Measurements from ENCODE around the gene TLE6. TPM values are rescaled to one million over a fixed set of nuclear protein-coding genes. Genes with fewer than 3 reads are reported as not detected.

TLE6 gene
- total and polyA plus RNA-seq, 10 of the 15 experiments (the other 5 are each of a cell fraction or from before 2014, with no cell fraction given): 2.7 to 13.8 (median 6.4) TPM

DNA sequence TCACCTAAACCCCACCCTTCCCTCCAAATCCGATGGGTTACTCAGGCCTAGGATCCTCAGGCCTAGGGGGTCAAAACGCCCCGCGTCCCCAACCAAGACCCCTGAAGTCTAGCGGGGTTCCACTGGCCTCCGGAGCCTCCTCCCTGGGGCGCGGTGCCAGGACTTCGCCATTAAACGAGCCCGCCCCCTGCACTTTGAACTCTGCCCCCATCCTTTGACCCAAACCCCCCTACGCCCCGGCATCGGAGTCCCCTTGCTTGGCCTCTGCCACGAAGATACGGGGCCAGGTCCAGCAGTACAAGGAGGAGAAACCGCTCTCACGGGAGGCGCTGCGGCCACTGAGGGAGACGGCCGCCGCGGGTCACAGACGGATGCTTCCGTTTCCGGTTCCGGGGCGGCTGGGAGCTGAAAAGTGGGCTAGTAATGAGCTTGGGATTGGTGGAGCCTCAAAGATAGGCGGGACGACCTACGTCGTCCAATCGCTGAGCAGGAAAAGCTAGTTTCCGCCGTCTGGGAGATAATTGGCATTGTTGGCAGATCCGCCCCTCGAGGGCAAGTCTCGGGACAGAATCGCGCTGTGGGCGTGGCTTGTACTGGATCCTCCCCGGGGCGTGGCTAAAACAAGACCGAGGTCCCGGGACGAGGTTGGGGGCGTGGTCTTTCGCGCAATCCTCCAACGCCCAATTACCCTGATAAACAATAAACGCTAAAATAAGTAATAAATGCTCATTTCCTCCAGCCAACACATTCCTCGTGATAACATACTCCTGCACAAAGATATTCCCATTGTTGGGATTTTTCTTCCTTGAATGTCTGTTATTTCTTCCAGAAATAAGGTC, 26.9 kb upstream of the TLE6 start (continued):
- TF ChIP-seq EED (IDR thresholded peaks at IDR 0.05; ENCODE audit: low read depth): 0 out of 2 replicates have a peak, but pooled peaks have one; percentile 10
- no peak for TF ChIP-seq ZNF592 (IDR thresholded peaks at IDR 0.05)
- peak; percentile 93 for TF ChIP-seq PML (IDR thresholded peaks at IDR 0.05; ENCODE audit: low read length)
- no peak; the same call in 1 of the 2 replicates for TF ChIP-seq ZNF207 (IDR thresholded peaks at IDR 0.05; ENCODE audit: borderline replicate concordance)
- TF ChIP-seq, protein P1, sequence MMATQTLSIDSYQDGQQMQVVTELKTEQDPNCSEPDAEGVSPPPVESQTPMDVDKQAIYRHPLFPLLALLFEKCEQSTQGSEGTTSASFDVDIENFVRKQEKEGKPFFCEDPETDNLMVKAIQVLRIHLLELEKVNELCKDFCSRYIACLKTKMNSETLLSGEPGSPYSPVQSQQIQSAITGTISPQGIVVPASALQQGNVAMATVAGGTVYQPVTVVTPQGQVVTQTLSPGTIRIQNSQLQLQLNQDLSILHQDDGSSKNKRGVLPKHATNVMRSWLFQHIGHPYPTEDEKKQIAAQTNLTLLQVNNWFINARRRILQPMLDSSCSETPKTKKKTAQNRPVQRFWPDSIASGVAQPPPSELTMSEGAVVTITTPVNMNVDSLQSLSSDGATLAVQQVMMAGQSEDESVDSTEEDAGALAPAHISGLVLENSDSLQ (IDR thresholded peaks at IDR 0.05): peak; percentile 97
- peak; percentile 67; the same call in 1 of the 2 replicates for TF ChIP-seq MLLT1 (IDR thresholded peaks at IDR 0.05)
- no peak for TF ChIP-seq EP300 (IDR thresholded peaks at IDR 0.05; ENCODE audit: borderline replicate concordance in 1 of 2, control insufficient read depth in 1 of 2, low read depth in 2 of 2, low read length in 2 of 2)
- peak; percentile 34 for TF ChIP-seq MEF2B (IDR thresholded peaks at IDR 0.05; ENCODE audit: partially characterized antibody, poor library complexity, severe bottlenecking)
- no peak for TF ChIP-seq ZNF217 (IDR thresholded peaks at IDR 0.05)
- TF ChIP-seq SP1 (IDR thresholded peaks at IDR 0.05; ENCODE audit: low read depth, low read length): peak; percentile 93
- peak; percentile 99 for TF ChIP-seq TAF1 (IDR thresholded peaks at IDR 0.05; ENCODE audit: borderline replicate concordance, low read depth, low read length)
- 0 out of 2 replicates have a peak, but pooled peaks have one; percentile 20 for TF ChIP-seq MAX (IDR thresholded peaks at IDR 0.05; ENCODE audit: low read depth, low read length)
- peak; percentile 16; the same call in 1 of the 2 replicates for TF ChIP-seq BACH1 (IDR thresholded peaks at IDR 0.05; ENCODE audit: borderline replicate concordance)
- no peak for TF ChIP-seq ZBED1 (IDR thresholded peaks at IDR 0.05; ENCODE audit: borderline replicate concordance)
- peak; percentile 81 for TF ChIP-seq E2F8 (IDR thresholded peaks at IDR 0.05; ENCODE audit: low read depth, partially characterized antibody)
- TF ChIP-seq NRF1 (conservative IDR thresholded peaks at IDR 0.05; ENCODE audit: low read depth, low read length): 0 out of 2 replicates have a peak, but pooled peaks have one; percentile 19
- peak; percentile 66; the same call in 1 of the 2 replicates for TF ChIP-seq TBL1XR1 (IDR thresholded peaks at IDR 0.05; ENCODE audit: low read depth, low read length)
- TF ChIP-seq SMAD5 (IDR thresholded peaks at IDR 0.05; ENCODE audit: low read depth): peak; percentile 79; the same call in 1 of the 2 replicates
- no peak for TF ChIP-seq CBX5 (IDR thresholded peaks at IDR 0.05; ENCODE audit: low read depth)

All from GM12878 (cell line).